Measurements from ENCODE around the gene SAMD4A. TPM values are rescaled to one million over a fixed set of nuclear protein-coding genes. Genes with fewer than 3 reads are reported as not detected.

SAMD4A gene
- total RNA-seq, 1 donor from 2014 or later = 30.0 TPM

GRCh38 chr14:54667764-54668163 is 100.8 kb downstream of the SAMD4A start:
- Mint-ChIP-seq H3K36me3 (peaks cover 4% of the 10 kb centered on the region), H3K9me3 (no peaks in the 10 kb centered on the region), H3K4me3 (no peak overlapping the region), H3K27ac (no peak overlapping the region), H3K4me1 (peaks cover 52% of the 10 kb centered on the region), H3K27me3 (ENCODE audit: low read depth) (no peaks in the 10 kb centered on the region)
- TF ChIP-seq, protein P1, sequence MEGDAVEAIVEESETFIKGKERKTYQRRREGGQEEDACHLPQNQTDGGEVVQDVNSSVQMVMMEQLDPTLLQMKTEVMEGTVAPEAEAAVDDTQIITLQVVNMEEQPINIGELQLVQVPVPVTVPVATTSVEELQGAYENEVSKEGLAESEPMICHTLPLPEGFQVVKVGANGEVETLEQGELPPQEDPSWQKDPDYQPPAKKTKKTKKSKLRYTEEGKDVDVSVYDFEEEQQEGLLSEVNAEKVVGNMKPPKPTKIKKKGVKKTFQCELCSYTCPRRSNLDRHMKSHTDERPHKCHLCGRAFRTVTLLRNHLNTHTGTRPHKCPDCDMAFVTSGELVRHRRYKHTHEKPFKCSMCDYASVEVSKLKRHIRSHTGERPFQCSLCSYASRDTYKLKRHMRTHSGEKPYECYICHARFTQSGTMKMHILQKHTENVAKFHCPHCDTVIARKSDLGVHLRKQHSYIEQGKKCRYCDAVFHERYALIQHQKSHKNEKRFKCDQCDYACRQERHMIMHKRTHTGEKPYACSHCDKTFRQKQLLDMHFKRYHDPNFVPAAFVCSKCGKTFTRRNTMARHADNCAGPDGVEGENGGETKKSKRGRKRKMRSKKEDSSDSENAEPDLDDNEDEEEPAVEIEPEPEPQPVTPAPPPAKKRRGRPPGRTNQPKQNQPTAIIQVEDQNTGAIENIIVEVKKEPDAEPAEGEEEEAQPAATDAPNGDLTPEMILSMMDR (IDR thresholded peaks at IDR 0.05; ENCODE audit: unreplicated experiment) = no peak
- DNase-seq (ENCODE audit: low spot score in 2 of 2, unreplicated experiment in 2 of 2) = no peak

DNA sequence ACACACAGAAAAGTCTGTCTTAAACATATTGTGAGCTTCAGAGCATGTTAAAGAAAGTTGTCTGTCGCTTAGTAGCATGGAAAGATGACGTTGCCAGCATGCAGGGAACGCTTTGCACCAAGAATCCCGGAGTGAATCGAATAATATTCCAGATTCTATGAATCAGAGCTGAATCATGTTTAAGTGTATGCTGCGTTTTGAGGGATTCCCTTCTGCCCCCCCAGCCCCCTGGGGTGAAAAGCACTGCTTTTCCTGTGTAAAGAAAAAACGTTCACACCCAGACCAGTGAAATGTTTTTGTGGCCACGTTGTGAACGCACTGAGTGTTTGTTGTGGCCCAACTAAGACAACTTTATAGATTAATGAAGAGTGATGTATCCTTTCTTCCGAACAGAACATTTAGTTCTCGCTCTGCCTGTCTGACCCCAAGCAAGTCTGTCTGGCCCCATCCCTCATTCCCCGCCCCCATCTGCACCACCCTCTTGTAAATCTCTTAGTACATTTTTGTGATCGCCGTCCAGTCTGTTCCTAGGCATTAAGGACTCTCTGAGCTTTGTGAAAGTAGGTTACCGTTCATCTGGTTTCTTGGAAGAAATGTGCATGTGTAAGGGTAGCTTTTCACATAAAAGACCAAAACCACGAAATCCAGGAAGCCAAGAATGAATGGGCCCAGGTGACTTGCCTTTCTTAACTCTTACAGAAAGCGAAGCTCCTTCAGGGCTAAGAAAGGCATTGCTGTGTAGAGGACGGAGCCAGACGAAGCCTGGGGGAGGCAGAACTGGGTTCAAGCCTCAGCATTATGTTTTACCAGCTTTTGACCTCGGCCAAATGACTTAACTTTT is 103.0 kb downstream of the SAMD4A start:
- H3K4me3 Mint-ChIP-seq = no peak overlapping the region
- TF ChIP-seq, protein P1 (IDR thresholded peaks at IDR 0.05; ENCODE audit: unreplicated experiment) = no peak
- H3K27ac Mint-ChIP-seq = peak overlapping the region; percentile 40
- H3K27me3 Mint-ChIP-seq (ENCODE audit: low read depth) = no peaks in the 10 kb centered on the region
- peaks cover 4% of the 10 kb centered on the region for H3K36me3 Mint-ChIP-seq
- no peaks in the 10 kb centered on the region for H3K9me3 Mint-ChIP-seq
- no peak for DNase-seq (ENCODE audit: low spot score in 2 of 2, unreplicated experiment in 2 of 2)
- peaks cover 52% of the 10 kb centered on the region for H3K4me1 Mint-ChIP-seq

- Mint-ChIP-seq H3K4me3 (no peak overlapping the region), H3K27ac (no peak overlapping the region), H3K4me1 (peaks cover 42% of the 10 kb centered on the region), H3K9me3 (no peaks in the 10 kb centered on the region), H3K36me3 (peaks cover 4% of the 10 kb centered on the region), H3K27me3 (ENCODE audit: low read depth) (no peaks in the 10 kb centered on the region)
- TF ChIP-seq, protein P1 (IDR thresholded peaks at IDR 0.05; ENCODE audit: unreplicated experiment) = no peak
- no peak for DNase-seq (ENCODE audit: low spot score in 2 of 2, unreplicated experiment in 2 of 2)
Measured at GRCh38 chr14:54671537-54671936, 104.6 kb downstream of the SAMD4A start.

- H3K36me3 Mint-ChIP-seq = peaks cover 4% of the 10 kb centered on the region
- no peak for DNase-seq (ENCODE audit: low spot score in 2 of 2, unreplicated experiment in 2 of 2)
- H3K4me3 Mint-ChIP-seq = no peak overlapping the region
- no peaks in the 10 kb centered on the region for H3K9me3 Mint-ChIP-seq
- TF ChIP-seq, protein P1 (IDR thresholded peaks at IDR 0.05; ENCODE audit: unreplicated experiment) = no peak
- peaks cover 48% of the 10 kb centered on the region for H3K4me1 Mint-ChIP-seq
- H3K27ac Mint-ChIP-seq = no peak overlapping the region
- H3K27me3 Mint-ChIP-seq (ENCODE audit: low read depth) = no peaks in the 10 kb centered on the region
Measured at GRCh38 chr14:54672181-54672580, 105.3 kb downstream of the SAMD4A start.

DNA sequence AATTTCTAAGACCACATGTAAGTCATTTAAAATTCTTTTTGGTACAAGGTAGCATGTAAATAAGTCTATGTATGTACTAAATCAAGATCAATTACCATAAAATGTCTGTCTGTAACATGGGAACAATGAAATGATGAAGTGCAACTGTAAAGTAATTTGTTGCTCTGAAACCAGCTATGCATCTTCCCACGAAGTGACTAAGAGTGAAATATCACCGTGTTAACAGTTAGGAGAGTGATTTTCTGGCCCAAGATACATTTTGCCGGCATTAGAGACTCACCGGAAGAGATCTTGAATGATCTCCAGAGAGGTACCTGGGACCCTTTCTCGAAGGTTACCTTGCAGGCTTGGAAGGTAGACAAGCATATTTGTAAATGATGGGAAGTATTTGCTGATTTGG is 105.8 kb downstream of the SAMD4A start:
- no peak for DNase-seq (ENCODE audit: low spot score in 2 of 2, unreplicated experiment in 2 of 2)
- Mint-ChIP-seq H3K27me3 (ENCODE audit: low read depth) (no peaks in the 10 kb centered on the region), H3K9me3 (no peaks in the 10 kb centered on the region), H3K36me3 (peaks cover 2% of the 10 kb centered on the region), H3K4me3 (no peak overlapping the region), H3K27ac (no peak overlapping the region), H3K4me1 (peaks cover 53% of the 10 kb centered on the region)
- TF ChIP-seq, protein P1 (IDR thresholded peaks at IDR 0.05; ENCODE audit: unreplicated experiment) = no peak

Measured in mesothelial cell of epicardium (in vitro differentiated cells).